DND-41 (cell line): ENCODE measurements around the gene TMEM106A.

Source experiments
- ATAC-seq: fragments of 200-7000 bp; cut with Tn5 transposase; 3 replicates; pipeline ENCODE4 v1.9.1; 2021; ENCODE audit warnings: low read depth; ENCODE audit not compliant: insufficient read depth
- DNase-seq: peaks from one replicate; pipeline ENCODE4 v3.0.0-alpha.2; 2020
- H2AFZ ChIP-seq: 2 replicates; pipeline ENCODE4 v1.6.0; 2012; ENCODE audit warnings: low read depth, low read length
- H3K27ac ChIP-seq: 2 replicates; pipeline ENCODE4 v1.5.1; 2012; ENCODE audit warnings: low read length, inconsistent platforms
- H3K27me3 ChIP-seq: fragments of 200-600 bp; sonication (generic); 2 replicates; pipeline ENCODE4 v1.6.0; 2012; ENCODE audit warnings: low read length, mild to moderate bottlenecking, inconsistent platforms; ENCODE audit not compliant: insufficient read depth, poor library complexity
- H3K36me3 ChIP-seq: 2 replicates; pipeline ENCODE4 v1.5.1; 2012; ENCODE audit warnings: low read length, inconsistent platforms; ENCODE audit not compliant: insufficient read depth
- H3K4me1 ChIP-seq: 2 replicates; pipeline ENCODE4 v1.5.1; 2012; ENCODE audit warnings: mild to moderate bottlenecking, low read length; ENCODE audit not compliant: insufficient read depth
- H3K4me2 ChIP-seq: 2 replicates; pipeline ENCODE4 v1.6.0; 2012; ENCODE audit warnings: mild to moderate bottlenecking, moderate library complexity, low read length, inconsistent platforms; ENCODE audit not compliant: insufficient read depth
- H3K4me3 ChIP-seq, 2 experiments: fragments of 200-600 bp in 1 of 2; shearing (Covaris generic) in 1 of 2; 2 replicates each; pipeline ENCODE4 v1.5.1; 2012 to 2016; ENCODE audit warnings: inconsistent platforms in 2 of 2, low read length in 2 of 2, mild to moderate bottlenecking in 2 of 2, low read depth in 1 of 2, moderate library complexity in 1 of 2
- H3K79me2 ChIP-seq: 2 replicates; pipeline ENCODE4 v1.6.0; 2012; ENCODE audit warnings: low read length, inconsistent platforms; ENCODE audit not compliant: insufficient read depth
- H3K9ac ChIP-seq: 2 replicates; pipeline ENCODE4 v1.6.0; 2012; ENCODE audit warnings: low read depth, mild to moderate bottlenecking, inconsistent platforms, low read length, moderate library complexity
- H3K9me3 ChIP-seq: 2 replicates; pipeline ENCODE4 v1.5.1; 2012; ENCODE audit warnings: low read length, moderate library complexity, mild to moderate bottlenecking, inconsistent platforms; ENCODE audit not compliant: insufficient read depth, severe bottlenecking
- H4K20me1 ChIP-seq: 2 replicates; pipeline ENCODE4 v1.6.0; 2012; ENCODE audit warnings: low read length; ENCODE audit not compliant: insufficient read depth
- EZH2 ChIP-seq: IDR thresholded peaks from 3 replicates; pipeline ENCODE4 v1.6.1; 2012; ENCODE audit warnings: borderline replicate concordance, low read depth, mild to moderate bottlenecking, moderate library complexity, low read length, inconsistent platforms; ENCODE audit not compliant: severe bottlenecking
- TF ChIP-seq, protein P1 (sequence below): IDR thresholded peaks from 2 replicates; pipeline ENCODE4 v1.5.1; 2012; ENCODE audit warnings: borderline replicate concordance, low read length, moderate library complexity, mild to moderate bottlenecking; ENCODE audit not compliant: poor library complexity, severe bottlenecking; ENCODE audit errors: extremely low read depth

TMEM106A gene

DNA sequence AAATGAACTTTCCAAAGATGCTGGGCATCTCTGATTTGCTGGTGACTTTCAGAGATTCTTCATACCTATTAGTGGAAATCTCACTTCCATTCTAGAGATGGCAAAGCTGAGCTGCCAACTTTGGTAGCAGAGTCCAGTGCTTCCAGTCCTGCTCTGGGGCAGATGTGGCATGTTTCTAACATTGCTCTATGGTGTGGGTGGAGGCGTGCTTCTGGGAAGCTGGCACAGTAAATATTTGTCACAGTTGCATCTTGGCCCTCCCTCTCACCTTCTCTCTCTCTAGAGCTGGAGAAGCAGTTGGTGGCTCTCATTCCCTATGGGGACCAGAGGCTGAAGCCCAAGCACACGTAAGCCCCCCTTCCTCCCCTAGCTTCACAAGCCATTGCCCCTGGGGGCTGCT, 1.9 kb downstream of the TMEM106A start:
- TF ChIP-seq EZH2, result no peak
- TF ChIP-seq, protein P1, sequence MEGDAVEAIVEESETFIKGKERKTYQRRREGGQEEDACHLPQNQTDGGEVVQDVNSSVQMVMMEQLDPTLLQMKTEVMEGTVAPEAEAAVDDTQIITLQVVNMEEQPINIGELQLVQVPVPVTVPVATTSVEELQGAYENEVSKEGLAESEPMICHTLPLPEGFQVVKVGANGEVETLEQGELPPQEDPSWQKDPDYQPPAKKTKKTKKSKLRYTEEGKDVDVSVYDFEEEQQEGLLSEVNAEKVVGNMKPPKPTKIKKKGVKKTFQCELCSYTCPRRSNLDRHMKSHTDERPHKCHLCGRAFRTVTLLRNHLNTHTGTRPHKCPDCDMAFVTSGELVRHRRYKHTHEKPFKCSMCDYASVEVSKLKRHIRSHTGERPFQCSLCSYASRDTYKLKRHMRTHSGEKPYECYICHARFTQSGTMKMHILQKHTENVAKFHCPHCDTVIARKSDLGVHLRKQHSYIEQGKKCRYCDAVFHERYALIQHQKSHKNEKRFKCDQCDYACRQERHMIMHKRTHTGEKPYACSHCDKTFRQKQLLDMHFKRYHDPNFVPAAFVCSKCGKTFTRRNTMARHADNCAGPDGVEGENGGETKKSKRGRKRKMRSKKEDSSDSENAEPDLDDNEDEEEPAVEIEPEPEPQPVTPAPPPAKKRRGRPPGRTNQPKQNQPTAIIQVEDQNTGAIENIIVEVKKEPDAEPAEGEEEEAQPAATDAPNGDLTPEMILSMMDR, result no peak
- Histone ChIP-seq H3K4me1 (peaks cover 34% of the 10 kb centered on the region), H3K9me3 (no peaks in the 10 kb centered on the region), H3K4me2 (peak overlapping the region; percentile 88), H2AFZ (no peak overlapping the region), H4K20me1 (no peaks in the 10 kb centered on the region), H3K27me3 (no peaks in the 10 kb centered on the region), H3K27ac (peak overlapping the region; percentile 80), H3K79me2 (peaks cover 7% of the 10 kb centered on the region), H3K9ac (peak overlapping the region; percentile 78; the same call in 1 of the 2 replicates), H3K36me3 (peaks cover 22% of the 10 kb centered on the region), H3K4me3 (0 out of 4 replicates have a peak overlapping the region, but pooled peaks of 1 of the 2 experiments have one; percentile 80)
- no peak for ATAC-seq
- no peak for DNase-seq

DNA sequence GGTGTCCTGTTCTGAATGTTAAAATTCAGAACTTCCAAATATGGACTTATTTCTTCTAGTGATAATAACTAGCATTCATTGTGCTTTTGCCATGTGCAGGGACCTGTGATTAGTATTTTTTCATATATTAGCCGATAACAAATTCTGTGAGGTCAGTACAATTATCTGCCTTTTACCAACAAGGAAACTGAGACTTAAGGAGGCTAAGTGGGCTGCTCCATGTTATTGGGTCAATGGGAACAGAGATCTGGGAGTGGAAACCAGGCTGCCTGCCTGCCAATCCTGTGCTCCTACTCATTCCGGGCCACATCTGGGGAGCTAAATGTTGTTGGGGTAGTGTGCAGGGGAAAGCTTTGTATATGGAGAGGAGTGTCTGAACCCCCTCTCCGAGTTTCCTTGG, 3.7 kb downstream of the TMEM106A start:
- no peak overlapping the region for H3K27ac ChIP-seq
- no peak overlapping the region for H2AFZ ChIP-seq
- H3K4me3 ChIP-seq, result no peak overlapping the region
- no peak overlapping the region for H3K4me2 ChIP-seq
- H3K9ac ChIP-seq, result no peak overlapping the region
- no peak for TF ChIP-seq EZH2
- TF ChIP-seq, protein P1, result no peak
- H4K20me1 ChIP-seq, result no peaks in the 10 kb centered on the region
- ATAC-seq (no peak), DNase-seq (no peak)
- H3K36me3 ChIP-seq, result peaks cover 17% of the 10 kb centered on the region
- H3K27me3 ChIP-seq, result no peaks in the 10 kb centered on the region
- peaks cover 7% of the 10 kb centered on the region for H3K79me2 ChIP-seq
- peaks cover 30% of the 10 kb centered on the region for H3K4me1 ChIP-seq
- H3K9me3 ChIP-seq, result no peaks in the 10 kb centered on the region

DNA sequence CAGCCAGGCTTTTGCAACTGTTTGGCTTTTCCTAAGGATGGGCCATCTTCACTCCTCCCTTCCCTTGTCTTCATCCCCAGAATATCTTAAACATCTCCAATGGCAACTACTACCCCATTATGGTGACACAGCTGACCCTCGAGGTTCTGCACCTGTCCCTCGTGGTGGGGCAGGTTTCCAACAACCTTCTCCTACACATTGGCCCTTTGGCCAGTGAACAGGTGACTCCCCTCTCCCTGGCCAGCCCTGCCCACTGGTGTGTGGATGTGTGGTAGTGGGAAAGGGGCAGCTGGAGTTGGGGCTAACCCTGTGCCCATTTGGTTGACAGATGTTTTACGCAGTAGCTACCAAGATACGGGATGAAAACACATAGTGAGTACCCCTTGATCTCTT, 4.7 kb downstream of the TMEM106A start:
- Histone ChIP-seq H4K20me1 (no peaks in the 10 kb centered on the region), H3K27ac (no peak overlapping the region), H3K27me3 (no peaks in the 10 kb centered on the region), H3K4me1 (peaks cover 20% of the 10 kb centered on the region), H3K9ac (no peak overlapping the region), H2AFZ (no peak overlapping the region), H3K9me3 (no peaks in the 10 kb centered on the region), H3K36me3 (peaks cover 17% of the 10 kb centered on the region), H3K79me2 (peaks cover 7% of the 10 kb centered on the region), H3K4me3 (no peak overlapping the region), H3K4me2 (no peak overlapping the region)
- TF ChIP-seq, protein P1, result no peak
- no peak for TF ChIP-seq EZH2
- ATAC-seq, result no peak
- no peak for DNase-seq
